Measurements from ENCODE around the gene DENND4B. TPM values are rescaled to one million over a fixed set of nuclear protein-coding genes. Genes with fewer than 3 reads are reported as not detected.

The DENND4B gene, protein sequence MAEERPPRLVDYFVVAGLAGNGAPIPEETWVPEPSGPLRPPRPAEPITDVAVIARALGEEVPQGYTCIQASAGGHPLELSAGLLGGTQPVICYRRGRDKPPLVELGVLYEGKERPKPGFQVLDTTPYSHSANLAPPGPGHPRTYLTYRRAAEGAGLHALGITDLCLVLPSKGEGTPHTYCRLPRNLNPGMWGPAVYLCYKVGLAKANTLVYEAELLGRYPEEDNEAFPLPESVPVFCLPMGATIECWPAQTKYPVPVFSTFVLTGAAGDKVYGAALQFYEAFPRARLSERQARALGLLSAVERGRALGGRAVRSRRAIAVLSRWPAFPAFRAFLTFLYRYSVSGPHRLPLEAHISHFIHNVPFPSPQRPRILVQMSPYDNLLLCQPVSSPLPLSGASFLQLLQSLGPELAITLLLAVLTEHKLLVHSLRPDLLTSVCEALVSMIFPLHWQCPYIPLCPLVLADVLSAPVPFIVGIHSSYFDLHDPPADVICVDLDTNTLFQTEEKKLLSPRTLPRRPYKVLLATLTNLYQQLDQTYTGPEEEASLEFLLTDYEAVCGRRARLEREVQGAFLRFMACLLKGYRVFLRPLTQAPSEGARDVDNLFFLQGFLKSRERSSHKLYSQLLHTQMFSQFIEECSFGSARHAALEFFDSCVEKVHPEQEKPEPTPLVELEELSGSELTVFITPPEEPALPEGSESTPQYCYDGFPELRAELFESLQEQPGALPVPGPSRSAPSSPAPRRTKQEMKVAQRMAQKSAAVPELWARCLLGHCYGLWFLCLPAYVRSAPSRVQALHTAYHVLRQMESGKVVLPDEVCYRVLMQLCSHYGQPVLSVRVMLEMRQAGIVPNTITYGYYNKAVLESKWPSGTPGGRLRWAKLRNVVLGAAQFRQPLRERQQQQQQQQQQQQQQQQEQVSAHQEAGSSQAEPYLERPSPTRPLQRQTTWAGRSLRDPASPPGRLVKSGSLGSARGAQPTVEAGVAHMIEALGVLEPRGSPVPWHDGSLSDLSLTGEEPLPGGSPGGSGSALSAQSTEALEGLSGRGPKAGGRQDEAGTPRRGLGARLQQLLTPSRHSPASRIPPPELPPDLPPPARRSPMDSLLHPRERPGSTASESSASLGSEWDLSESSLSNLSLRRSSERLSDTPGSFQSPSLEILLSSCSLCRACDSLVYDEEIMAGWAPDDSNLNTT (N-terminal part only)
- 9.9 TPM for total RNA-seq

DNA sequence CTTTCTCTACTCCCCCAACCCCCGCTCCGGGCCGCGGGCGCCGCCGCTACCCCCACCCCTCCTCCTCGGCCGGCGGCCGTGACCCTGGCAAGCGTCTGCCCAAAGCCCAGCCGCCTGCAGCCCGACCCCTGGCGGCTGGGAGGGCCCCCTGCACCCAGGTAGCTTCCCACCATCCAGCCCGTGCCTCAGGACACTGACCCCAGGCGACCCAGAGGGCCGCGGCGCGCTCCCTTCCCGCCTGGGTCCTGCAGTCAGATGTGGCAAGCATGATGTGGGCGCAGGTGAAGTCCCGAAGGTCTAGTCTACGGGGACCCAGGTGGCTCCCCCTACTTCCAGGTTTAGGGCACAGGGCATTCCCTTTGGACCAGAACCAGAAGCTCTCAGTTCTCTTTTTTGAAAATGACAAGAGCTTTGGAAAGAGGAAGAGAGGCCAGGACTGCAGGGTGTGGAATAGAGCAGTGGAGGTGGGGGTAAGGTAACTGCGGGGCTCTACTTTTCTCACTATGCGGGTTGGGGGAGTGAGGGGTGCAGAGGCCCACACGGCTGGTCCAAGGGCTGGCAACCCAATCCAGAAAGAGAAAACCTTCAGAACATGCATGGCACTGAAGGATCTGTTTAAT lies at the start of gene DENND4B:
DENND4B (minus strand) TSS at position 97 of the 620 bp plus-strand sequence. CDS start 2,344 bp downstream, outside the sequence.
- Histone ChIP-seq H3K4me1 (ENCODE audit: control insufficient read depth in 3 of 3, insufficient read depth in 3 of 3, low read length in 3 of 3) (peaks cover 27 to 44% (median 36%) of the 10 kb centered on the region in 3 donors), H3K36me3 (ENCODE audit: control insufficient read depth in 3 of 3, insufficient read depth in 3 of 3, low read length in 3 of 3) (peaks cover 48 to 54% (median 52%) of the 10 kb centered on the region in 3 donors), H3K9ac (ENCODE audit: low read depth in 1 of 3, low read length in 3 of 3) (peak within 1 kb of the TSS; percentile 93 to 96 (median 95)), H3K9me3 (ENCODE audit: control insufficient read depth in 3 of 3, low read length in 3 of 3) (no peaks in the 10 kb centered on the region), H3K4me3 (ENCODE audit: low read length in 3 of 3) (peak within 1 kb of the TSS; percentile 84 to 91 (median 87)), H3K27me3 (ENCODE audit: control insufficient read depth in 3 of 3, insufficient read depth in 3 of 3, low read length in 3 of 3) (no peaks in the 10 kb centered on the region), H3K27ac (ENCODE audit: low read depth, low read length) (peak within 1 kb of the TSS; percentile 97)

DNA sequence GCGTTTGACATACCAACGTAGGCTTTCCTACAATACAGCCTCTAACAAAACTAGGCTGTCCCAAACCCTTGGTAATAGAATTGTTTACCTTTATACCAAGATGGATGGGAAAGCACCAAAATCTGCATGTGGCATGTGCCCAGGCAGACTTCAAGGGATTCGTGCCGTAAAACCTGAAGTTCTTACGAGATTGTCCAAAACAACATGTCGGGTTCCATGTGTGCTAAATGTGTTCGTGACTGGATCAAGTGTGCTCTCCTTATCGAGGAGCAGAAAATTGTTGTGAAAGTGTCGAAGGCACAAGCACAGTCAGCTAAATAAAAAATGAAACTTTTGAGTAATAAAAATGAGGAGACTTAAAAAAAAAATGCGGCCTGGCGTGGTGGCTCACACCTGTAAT lies 49.1 kb upstream of the DENND4B start:
- peaks cover 19 to 37% (median 24%) of the 10 kb centered on the region in 3 donors for H3K36me3 ChIP-seq (ENCODE audit: control insufficient read depth in 3 of 3, insufficient read depth in 3 of 3, low read length in 3 of 3)
- H3K4me1 ChIP-seq (ENCODE audit: control insufficient read depth in 3 of 3, insufficient read depth in 3 of 3, low read length in 3 of 3) = peaks cover 16 to 26% (median 18%) of the 10 kb centered on the region in 3 donors
- no peaks in the 10 kb centered on the region for H3K9me3 ChIP-seq (ENCODE audit: control insufficient read depth in 3 of 3, low read length in 3 of 3)
- no peak overlapping the region for H3K4me3 ChIP-seq (ENCODE audit: low read length in 3 of 3)
- H3K27ac ChIP-seq (ENCODE audit: low read depth, low read length) = no peak overlapping the region
- no peak overlapping the region for H3K9ac ChIP-seq (ENCODE audit: low read depth in 1 of 3, low read length in 3 of 3)
- H3K27me3 ChIP-seq (ENCODE audit: control insufficient read depth in 3 of 3, insufficient read depth in 3 of 3, low read length in 3 of 3) = no peaks in the 10 kb centered on the region

DNA sequence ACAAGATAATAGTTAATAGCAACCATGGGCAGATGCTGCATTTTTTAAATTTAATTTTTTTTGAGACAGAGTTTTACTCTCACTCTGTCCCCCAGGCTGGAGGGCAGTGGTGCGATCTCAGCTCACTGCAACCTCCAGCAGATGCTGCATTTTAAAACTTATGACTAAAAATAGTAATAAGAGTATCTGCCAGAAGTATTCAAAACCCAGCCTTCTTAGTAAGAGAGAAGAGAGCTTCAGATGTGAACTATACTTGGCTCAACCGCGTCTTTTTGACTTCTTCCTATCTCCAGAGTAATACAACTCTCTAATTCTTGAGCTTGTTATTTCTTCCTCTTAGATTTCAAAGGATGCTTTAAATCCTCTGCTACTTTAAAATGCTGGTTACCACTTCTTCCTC lies 48.7 kb upstream of the DENND4B start:
- no peak overlapping the region for H3K4me3 ChIP-seq (ENCODE audit: low read length in 3 of 3)
- no peaks in the 10 kb centered on the region for H3K27me3 ChIP-seq (ENCODE audit: control insufficient read depth in 3 of 3, insufficient read depth in 3 of 3, low read length in 3 of 3)
- H3K36me3 ChIP-seq (ENCODE audit: control insufficient read depth in 3 of 3, insufficient read depth in 3 of 3, low read length in 3 of 3) = peaks cover 19 to 37% (median 25%) of the 10 kb centered on the region in 3 donors
- H3K9me3 ChIP-seq (ENCODE audit: control insufficient read depth in 3 of 3, low read length in 3 of 3) = no peaks in the 10 kb centered on the region
- no peak overlapping the region for H3K9ac ChIP-seq (ENCODE audit: low read depth in 1 of 3, low read length in 3 of 3)
- H3K27ac ChIP-seq (ENCODE audit: low read depth, low read length) = no peak overlapping the region
- H3K4me1 ChIP-seq (ENCODE audit: control insufficient read depth in 3 of 3, insufficient read depth in 3 of 3, low read length in 3 of 3) = peaks cover 16 to 26% (median 20%) of the 10 kb centered on the region in 3 donors

DNA sequence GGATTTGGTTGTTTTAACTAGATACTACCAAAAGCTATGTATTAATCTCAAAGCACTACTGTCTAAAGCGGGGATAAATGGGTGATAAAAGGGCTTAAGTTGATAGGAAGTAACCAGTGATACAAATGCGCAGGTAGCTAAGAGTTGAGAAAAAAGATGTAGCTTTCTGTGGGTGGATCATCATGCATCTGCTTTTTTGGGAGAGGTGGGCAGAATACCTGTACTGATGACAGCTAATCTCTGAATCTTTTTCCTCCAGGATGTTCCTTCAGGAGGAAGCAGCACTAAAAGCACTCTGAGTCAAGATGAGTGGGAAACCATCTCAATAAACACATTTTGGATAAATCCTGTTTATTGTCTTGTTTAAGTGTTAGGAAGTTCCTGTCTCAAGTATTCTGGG lies 45.3 kb upstream of the DENND4B start:
- Histone ChIP-seq H3K4me1 (ENCODE audit: control insufficient read depth in 3 of 3, insufficient read depth in 3 of 3, low read length in 3 of 3) (peaks cover 19 to 29% (median 23%) of the 10 kb centered on the region in 3 donors), H3K9me3 (ENCODE audit: control insufficient read depth in 3 of 3, low read length in 3 of 3) (no peaks in the 10 kb centered on the region), H3K9ac (ENCODE audit: low read depth in 1 of 3, low read length in 3 of 3) (peak overlapping the region; percentile 85 to 99 (median 97)), H3K36me3 (ENCODE audit: control insufficient read depth in 3 of 3, insufficient read depth in 3 of 3, low read length in 3 of 3) (peaks cover 19 to 37% (median 25%) of the 10 kb centered on the region in 3 donors), H3K27ac (ENCODE audit: low read depth, low read length) (no peak overlapping the region), H3K27me3 (ENCODE audit: control insufficient read depth in 3 of 3, insufficient read depth in 3 of 3, low read length in 3 of 3) (no peaks in the 10 kb centered on the region), H3K4me3 (ENCODE audit: low read length in 3 of 3) (peak overlapping the region; percentile 76 to 99 (median 97))

DNA sequence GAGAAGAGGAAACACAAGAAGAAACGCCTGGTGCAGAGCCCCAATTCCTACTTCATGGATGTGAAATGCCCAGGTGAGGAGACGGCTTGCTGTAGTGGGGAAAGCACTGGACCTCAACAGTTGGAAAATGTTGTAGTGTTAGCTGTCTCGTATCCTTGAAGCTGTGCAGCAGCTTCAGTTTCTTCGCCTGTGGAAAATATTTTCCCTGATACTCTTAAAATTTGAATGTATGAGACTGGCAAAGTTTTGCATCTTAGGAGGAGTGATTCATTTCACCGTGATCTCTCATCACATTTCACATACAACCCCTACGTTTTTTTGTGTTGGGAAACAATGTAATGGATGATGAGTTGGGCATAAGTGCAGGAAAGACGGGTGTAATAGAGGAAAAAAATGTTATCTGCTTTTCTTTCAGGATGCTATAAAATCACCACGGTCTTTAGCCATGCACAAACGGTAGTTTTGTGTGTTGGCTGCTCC lies 44.7 kb upstream of the DENND4B start:
- peaks cover 19 to 29% (median 23%) of the 10 kb centered on the region in 3 donors for H3K4me1 ChIP-seq (ENCODE audit: control insufficient read depth in 3 of 3, insufficient read depth in 3 of 3, low read length in 3 of 3)
- H3K27me3 ChIP-seq (ENCODE audit: control insufficient read depth in 3 of 3, insufficient read depth in 3 of 3, low read length in 3 of 3) = no peaks in the 10 kb centered on the region
- H3K36me3 ChIP-seq (ENCODE audit: control insufficient read depth in 3 of 3, insufficient read depth in 3 of 3, low read length in 3 of 3) = peaks cover 19 to 37% (median 25%) of the 10 kb centered on the region in 3 donors
- no peaks in the 10 kb centered on the region for H3K9me3 ChIP-seq (ENCODE audit: control insufficient read depth in 3 of 3, low read length in 3 of 3)
- H3K9ac ChIP-seq (ENCODE audit: low read depth in 1 of 3, low read length in 3 of 3) = peak overlapping the region; percentile 85 to 99 (median 97)
- peak overlapping the region; percentile 87 for H3K27ac ChIP-seq (ENCODE audit: low read depth, low read length)
- peak overlapping the region; percentile 76 to 99 (median 97) for H3K4me3 ChIP-seq (ENCODE audit: low read length in 3 of 3)

DNA sequence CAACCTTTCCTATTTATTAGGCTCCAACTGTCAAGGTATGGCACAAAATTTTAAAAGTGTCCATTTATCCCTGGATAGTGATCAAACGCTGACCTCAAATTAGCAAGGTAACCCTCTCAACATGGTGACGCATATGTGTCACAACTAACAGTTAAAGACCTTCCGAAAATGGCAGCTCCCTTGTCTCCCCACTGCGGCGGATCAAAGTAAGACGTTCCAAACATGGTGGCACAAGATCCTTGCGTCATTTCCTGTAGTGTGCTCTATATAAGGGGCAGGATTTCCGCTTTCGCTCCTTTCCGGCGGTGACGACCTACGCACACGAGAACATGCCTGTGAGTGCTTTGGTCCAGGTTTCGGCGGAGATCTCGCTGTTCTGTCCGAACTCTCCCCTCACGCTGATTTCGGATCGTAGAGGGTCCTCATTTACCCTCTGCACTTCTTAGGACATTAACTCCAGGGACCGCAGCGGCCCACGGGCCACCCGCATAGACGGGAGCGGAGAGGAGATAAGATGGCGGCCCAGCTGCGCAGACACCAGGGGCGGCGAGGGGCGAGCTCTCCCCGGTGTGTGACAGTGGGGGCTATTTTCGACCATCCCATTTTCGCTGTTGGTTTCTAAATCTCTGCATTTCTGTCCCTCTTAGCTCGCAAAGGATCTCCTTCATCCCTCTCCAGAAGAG lies 44.1 kb upstream of the DENND4B start, which contains the start of gene RPS27:
RPS27 (plus strand) TSS at position 295 of the 683 bp plus-strand sequence; CDS start at position 330, 35 bp downstream.
- Histone ChIP-seq H3K27me3 (ENCODE audit: control insufficient read depth in 3 of 3, insufficient read depth in 3 of 3, low read length in 3 of 3) (no peaks in the 10 kb centered on the region), H3K36me3 (ENCODE audit: control insufficient read depth in 3 of 3, insufficient read depth in 3 of 3, low read length in 3 of 3) (peaks cover 19 to 37% (median 25%) of the 10 kb centered on the region in 3 donors), H3K9me3 (ENCODE audit: control insufficient read depth in 3 of 3, low read length in 3 of 3) (no peaks in the 10 kb centered on the region), H3K4me3 (ENCODE audit: low read length in 3 of 3) (peak within 1 kb of the TSS; percentile 76 to 99 (median 97)), H3K27ac (ENCODE audit: low read depth, low read length) (peak within 1 kb of the TSS; percentile 87), H3K4me1 (ENCODE audit: control insufficient read depth in 3 of 3, insufficient read depth in 3 of 3, low read length in 3 of 3) (peaks cover 22 to 33% (median 23%) of the 10 kb centered on the region in 3 donors), H3K9ac (ENCODE audit: low read depth in 1 of 3, low read length in 3 of 3) (peak within 1 kb of the TSS; percentile 85 to 99 (median 97))

DNA sequence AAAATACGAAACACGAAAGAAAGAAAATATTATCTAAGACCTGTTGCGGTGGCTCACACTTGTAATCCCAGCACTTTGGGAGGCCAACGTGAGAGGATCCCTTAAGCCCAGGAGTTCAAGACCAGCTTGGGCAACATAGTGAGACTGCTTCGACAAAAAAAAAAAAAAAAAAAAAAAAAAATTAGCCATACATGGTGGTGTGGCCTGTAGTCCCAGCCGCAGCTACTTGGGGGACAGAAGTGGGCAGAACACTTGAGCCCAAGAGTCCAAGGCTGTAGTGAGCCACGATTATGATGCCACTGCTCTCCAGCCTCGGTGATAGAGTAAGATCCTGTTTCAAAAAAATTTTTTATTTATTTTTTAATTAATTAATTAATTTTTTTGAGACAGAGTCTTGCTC lies 41.1 kb upstream of the DENND4B start:
- H3K36me3 ChIP-seq (ENCODE audit: control insufficient read depth in 3 of 3, insufficient read depth in 3 of 3, low read length in 3 of 3) = peaks cover 8 to 14% (median 11%) of the 10 kb centered on the region in 3 donors
- no peak overlapping the region for H3K9ac ChIP-seq (ENCODE audit: low read depth in 1 of 3, low read length in 3 of 3)
- H3K9me3 ChIP-seq (ENCODE audit: control insufficient read depth in 3 of 3, low read length in 3 of 3) = no peaks in the 10 kb centered on the region
- H3K27ac ChIP-seq (ENCODE audit: low read depth, low read length) = no peak overlapping the region
- peaks cover 27 to 30% (median 30%) of the 10 kb centered on the region in 3 donors for H3K4me1 ChIP-seq (ENCODE audit: control insufficient read depth in 3 of 3, insufficient read depth in 3 of 3, low read length in 3 of 3)
- H3K4me3 ChIP-seq (ENCODE audit: low read length in 3 of 3) = no peak overlapping the region
- H3K27me3 ChIP-seq (ENCODE audit: control insufficient read depth in 3 of 3, insufficient read depth in 3 of 3, low read length in 3 of 3) = no peaks in the 10 kb centered on the region

DNA sequence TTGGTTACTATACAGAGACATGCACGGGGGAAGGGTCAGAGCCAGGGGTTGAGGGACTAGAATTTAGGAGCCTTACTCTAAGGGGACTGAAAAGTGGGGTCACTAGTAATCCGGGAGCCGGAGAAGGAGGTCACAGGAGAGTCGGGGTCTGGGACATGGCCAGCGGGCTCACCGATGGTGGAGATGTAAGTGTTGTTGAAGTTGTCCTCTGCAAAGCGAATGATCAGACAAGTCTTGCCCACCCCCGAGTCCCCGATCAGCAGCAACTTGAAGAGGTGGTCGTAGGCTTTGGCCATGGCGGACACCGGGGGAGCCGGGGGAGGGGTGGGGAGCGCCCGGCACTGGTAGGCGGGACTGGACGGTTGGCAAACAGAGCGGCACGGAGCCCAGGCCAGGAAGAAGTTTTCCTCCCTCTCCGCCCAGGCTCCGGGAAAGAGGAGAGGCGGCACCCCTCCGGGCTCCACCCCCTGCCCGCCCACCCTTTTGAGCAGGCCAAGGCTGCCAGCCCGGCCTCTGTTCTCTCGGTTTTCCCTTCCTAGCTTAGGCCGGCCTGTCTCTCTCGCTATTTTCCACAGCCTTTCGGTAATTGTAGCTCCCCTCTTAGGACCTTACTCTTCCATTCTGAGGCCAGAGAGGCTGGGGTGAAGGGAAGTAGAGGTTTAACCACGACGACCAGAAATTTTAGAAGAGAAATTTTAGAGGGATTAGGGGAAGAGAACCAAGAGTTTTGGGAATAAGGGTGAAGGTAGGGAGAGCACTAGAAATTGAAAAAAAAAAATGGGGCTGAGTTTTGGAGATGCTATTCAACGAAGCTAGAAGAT lies 39.6 kb upstream of the DENND4B start, which contains the start of gene RAB13:
RAB13 (minus strand) TSS at position 399 of the 821 bp plus-strand sequence; CDS start at position 296, 103 bp downstream.
- H3K9ac ChIP-seq (ENCODE audit: low read depth in 1 of 3, low read length in 3 of 3) = peak within 1 kb of the TSS; percentile 72 to 91 (median 77)

More for the DNA sequence above, 39.6 kb upstream of the DENND4B start, which contains the start of gene RAB13:
- peak within 1 kb of the TSS; percentile 83 for H3K27ac ChIP-seq (ENCODE audit: low read depth, low read length)
- peaks cover 1 to 8% (median 4%) of the 10 kb centered on the region in 3 donors for H3K36me3 ChIP-seq (ENCODE audit: control insufficient read depth in 3 of 3, insufficient read depth in 3 of 3, low read length in 3 of 3)
- no peaks in the 10 kb centered on the region for H3K9me3 ChIP-seq (ENCODE audit: control insufficient read depth in 3 of 3, low read length in 3 of 3)
- peaks cover 14 to 19% (median 15%) of the 10 kb centered on the region in 3 donors for H3K4me1 ChIP-seq (ENCODE audit: control insufficient read depth in 3 of 3, insufficient read depth in 3 of 3, low read length in 3 of 3)
- peak within 1 kb of the TSS; percentile 75 to 87 (median 78) for H3K4me3 ChIP-seq (ENCODE audit: low read length in 3 of 3)
- H3K27me3 ChIP-seq (ENCODE audit: control insufficient read depth in 3 of 3, insufficient read depth in 3 of 3, low read length in 3 of 3) = no peaks in the 10 kb centered on the region
